Aorta (tissue), 5 donors: ENCODE data around the gene ASTN2. TPM values are rescaled to one million over a fixed set of nuclear protein-coding genes. Genes with fewer than 3 reads are reported as not detected.

Experiments
- ATAC-seq: fragments of 200-7000 bp; cut with Tn5 transposase; one replicate; pipeline ENCODE4 v1.9.1; 2022; ENCODE audit warnings: moderate library complexity; ENCODE audit not compliant: low FRiP score
- DNase-seq, 2 donors: peaks; one replicate each; pipeline ENCODE4 v3.0.0-alpha.2; 2020
- H3K27ac ChIP-seq, 2 donors: one replicate each; pipeline ENCODE4 v1.5.1; 2013; ENCODE audit warnings: low read length in 2 of 2, mild to moderate bottlenecking in 2 of 2, moderate library complexity in 2 of 2, control low read depth in 1 of 2, inconsistent platforms in 1 of 2, low read depth in 1 of 2
- H3K27me3 ChIP-seq, 2 donors: one replicate each; pipeline ENCODE4 v1.6.1; 2013; ENCODE audit warnings: control low read depth in 1 of 2, low read length in 1 of 2, mild to moderate bottlenecking in 1 of 2, moderate library complexity in 1 of 2; ENCODE audit not compliant: insufficient read depth in 2 of 2, control insufficient read depth in 1 of 2
- H3K36me3 ChIP-seq, 2 donors: one replicate each; pipeline ENCODE4 v1.6.1; 2013; ENCODE audit warnings: control low read depth in 1 of 2, low read length in 1 of 2, mild to moderate bottlenecking in 1 of 2; ENCODE audit not compliant: insufficient read depth in 2 of 2, control insufficient read depth in 1 of 2
- H3K4me1 ChIP-seq, 2 donors: one replicate each; pipeline ENCODE4 v1.6.1; 2013; ENCODE audit warnings: low read length in 2 of 2, control low read depth in 1 of 2, mild to moderate bottlenecking in 1 of 2, moderate library complexity in 1 of 2; ENCODE audit not compliant: insufficient read depth in 2 of 2, control insufficient read depth in 1 of 2
- H3K4me3 ChIP-seq, 2 donors: one replicate each; pipeline ENCODE4 v1.5.1; 2013; ENCODE audit warnings: low read length in 2 of 2, control low read depth in 1 of 2, mild to moderate bottlenecking in 1 of 2
- H3K9me3 ChIP-seq: one replicate; pipeline ENCODE4 v1.6.1; 2013; ENCODE audit warnings: mild to moderate bottlenecking, low read length; ENCODE audit not compliant: control insufficient read depth
- WGBS, 2 donors: extraction: QIAGEN DNeasy Blood & Tissue Kit; methylation state at CpG; one replicate each; pipeline ENCODE4 v1.1.7; 2013; 5-methylcytosine and 5-hydroxymethylcytosine counted together
- intact Hi-C, 2 donors: fragments of 100-400 bp; cut with DNase I; formaldehyde crosslinking; loops; one replicate each; pipeline versions ENCODE4 v1.14.2 to v1.15.0; 2022
- polyA plus RNA-seq, 2 donors: library from polyadenylated mRNA; stranded (reverse); fragments of 200-250 nt; gene quantifications; one replicate each; pipeline ENCODE4 v1.2.3, GENCODE V29; 2013
- total RNA-seq, 2 donors: library from RNA; stranded (reverse); fragmentation: NEBNext Ultra II Directional; extraction: Animal tissue kit (Norgen Biotek cat#: 25700); gene quantifications; one replicate each; pipeline ENCODE4 v1.2.1, GENCODE V29; 2021
- donor health status: healthy with polysubstance abuse.
- donor health status: Bipolar disorder and iron deficiency.
- donor health status: DM: no; HTN: no; CAD: no.
- donor health status: DM: no; HTN: no; CAD: no.
- donor health status: DM: yes; HTN: yes; CAD: no.

The ASTN2 gene
- total and polyA plus RNA-seq, 4 donors: 1.0 to 7.5 (median 4.4) TPM

DNA sequence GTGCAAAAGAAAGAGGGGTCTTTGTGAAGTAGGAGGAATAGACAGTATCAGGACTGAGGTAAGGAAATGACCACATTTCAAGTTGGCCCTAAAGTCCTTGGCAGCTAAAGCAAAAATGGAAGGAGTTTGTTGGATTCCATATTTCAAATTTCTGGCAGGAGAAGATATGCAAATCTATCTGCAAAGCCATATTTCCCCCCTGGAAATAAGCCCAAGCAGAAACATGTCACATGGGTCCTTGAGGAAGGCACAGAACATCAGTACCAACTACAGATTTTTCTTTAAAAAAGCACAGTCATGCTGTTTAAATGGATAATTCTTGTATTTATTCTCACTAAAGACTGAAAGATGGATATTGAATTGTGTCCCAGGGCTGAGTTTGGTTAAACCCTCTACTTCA, 404.8 kb downstream of the ASTN2 start:
- no peaks in the 10 kb centered on the region for H3K36me3 ChIP-seq
- DNase-seq (no peak), ATAC-seq (no peak)
- H3K27me3 ChIP-seq: no peaks in the 10 kb centered on the region
- H3K9me3 ChIP-seq: peaks cover 1% of the 10 kb centered on the region
- H3K4me1 ChIP-seq: no peaks in the 10 kb centered on the region
- intact Hi-C loops: no loop called here
- H3K27ac ChIP-seq: no peak overlapping the region
- H3K4me3 ChIP-seq: no peak overlapping the region

DNA sequence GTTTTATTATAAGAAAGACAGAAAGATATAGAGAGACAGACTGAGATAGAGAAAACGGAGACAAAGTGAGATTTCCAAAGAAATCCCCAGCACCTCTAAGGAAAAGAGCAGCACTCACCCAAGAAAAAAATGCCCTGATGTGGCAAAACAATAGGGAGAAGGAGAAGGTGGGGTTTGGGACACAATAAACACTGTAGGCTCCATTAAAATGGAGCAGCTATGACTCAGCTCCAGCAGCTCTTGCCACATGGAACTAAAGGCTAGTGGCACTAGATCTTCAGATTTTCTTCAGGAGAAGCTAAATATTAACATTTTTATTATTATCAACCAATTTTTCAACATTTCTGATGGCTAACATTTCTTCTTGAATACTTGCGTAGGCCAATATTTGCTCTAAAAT, 406.0 kb downstream of the ASTN2 start:
- Histone ChIP-seq H3K27me3 (no peaks in the 10 kb centered on the region), H3K4me3 (no peak overlapping the region), H3K4me1 (no peaks in the 10 kb centered on the region), H3K9me3 (no peaks in the 10 kb centered on the region), H3K27ac (no peak overlapping the region), H3K36me3 (no peaks in the 10 kb centered on the region)
- DNase-seq (no peak), ATAC-seq (no peak)
- intact Hi-C loops: no loop called here
- WGBS, 2 donors: 76 to 79% methylated on average over 2 of the region's 2 CpGs

DNA sequence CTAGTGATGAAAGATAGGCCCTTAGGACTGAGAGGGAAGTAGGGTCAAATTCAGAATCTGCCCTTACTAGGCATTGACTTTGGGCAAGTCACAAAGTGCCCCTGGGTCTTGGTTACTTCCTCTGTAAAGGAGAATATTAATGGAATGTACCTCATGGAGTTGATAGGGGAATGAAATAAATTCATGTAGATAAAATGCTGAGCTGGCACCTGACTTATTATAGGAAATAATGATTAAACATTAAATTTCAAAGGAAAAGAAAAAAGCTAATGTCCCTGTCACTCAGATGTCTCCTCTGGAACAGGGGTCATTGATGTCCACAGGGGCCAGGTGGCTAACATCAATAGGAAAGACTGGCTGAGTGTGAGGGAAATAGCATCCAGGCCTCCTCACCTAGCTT, 406.4 kb downstream of the ASTN2 start:
- no peak overlapping the region for H3K27ac ChIP-seq
- H3K4me3 ChIP-seq: no peak overlapping the region
- H3K27me3 ChIP-seq: no peaks in the 10 kb centered on the region
- H3K9me3 ChIP-seq: no peaks in the 10 kb centered on the region
- ATAC-seq (no peak), DNase-seq (no peak)
- no peaks in the 10 kb centered on the region for H3K4me1 ChIP-seq
- intact Hi-C loops: no loop called here
- no peaks in the 10 kb centered on the region for H3K36me3 ChIP-seq

DNA sequence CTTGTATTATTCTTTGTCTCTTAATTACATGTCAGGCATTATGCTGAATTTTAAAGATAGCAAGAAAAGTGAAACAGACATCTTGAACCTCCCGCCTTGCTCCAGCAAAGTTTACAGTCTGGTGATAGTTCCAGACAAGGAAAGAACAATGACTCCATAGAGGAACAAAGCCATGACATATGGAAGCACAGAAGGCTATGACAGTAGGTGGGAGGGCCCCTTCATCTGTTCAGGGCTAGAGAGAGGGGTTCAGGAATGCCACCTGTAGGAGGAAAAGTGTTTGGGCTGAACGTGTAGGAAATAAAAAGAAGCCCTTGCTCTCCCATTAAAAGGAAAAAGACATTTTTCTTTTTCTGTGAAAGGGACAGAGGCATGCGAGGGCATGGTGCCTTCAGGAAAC, 412.2 kb downstream of the ASTN2 start:
- Histone ChIP-seq H3K4me1 (no peaks in the 10 kb centered on the region), H3K4me3 (no peak overlapping the region), H3K27me3 (no peaks in the 10 kb centered on the region), H3K36me3 (no peaks in the 10 kb centered on the region), H3K27ac (no peak overlapping the region), H3K9me3 (no peaks in the 10 kb centered on the region)
- intact Hi-C loops: no loop called here
- DNase-seq (no peak), ATAC-seq (no peak)
- WGBS, 2 donors: 58 to 62% methylated on average over 3 of the region's 3 CpGs

DNA sequence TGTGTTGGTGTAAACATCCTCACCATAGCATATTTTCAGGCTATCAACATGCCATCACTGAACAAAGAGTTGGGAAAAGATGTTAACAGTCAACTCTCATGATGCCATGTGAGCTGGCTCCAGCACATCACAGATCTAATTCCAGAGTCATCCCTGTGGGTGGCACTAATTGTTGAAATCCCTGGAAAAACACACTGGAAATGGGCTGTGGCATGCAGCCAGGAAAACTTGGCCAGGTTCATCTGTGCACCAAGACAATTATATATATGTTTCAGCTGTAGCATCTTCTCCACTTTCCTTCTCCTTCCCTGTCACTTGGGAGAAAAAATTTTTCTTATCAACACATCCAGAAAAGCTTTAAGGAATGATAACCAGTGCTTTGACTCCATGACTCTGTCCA, 414.0 kb downstream of the ASTN2 start:
- Histone ChIP-seq H3K4me3 (no peak overlapping the region), H3K36me3 (no peaks in the 10 kb centered on the region), H3K9me3 (no peaks in the 10 kb centered on the region), H3K27me3 (no peaks in the 10 kb centered on the region), H3K27ac (no peak overlapping the region), H3K4me1 (no peaks in the 10 kb centered on the region)
- DNase-seq: no peak
- no peak for ATAC-seq
- intact Hi-C loops: no loop called here

DNA sequence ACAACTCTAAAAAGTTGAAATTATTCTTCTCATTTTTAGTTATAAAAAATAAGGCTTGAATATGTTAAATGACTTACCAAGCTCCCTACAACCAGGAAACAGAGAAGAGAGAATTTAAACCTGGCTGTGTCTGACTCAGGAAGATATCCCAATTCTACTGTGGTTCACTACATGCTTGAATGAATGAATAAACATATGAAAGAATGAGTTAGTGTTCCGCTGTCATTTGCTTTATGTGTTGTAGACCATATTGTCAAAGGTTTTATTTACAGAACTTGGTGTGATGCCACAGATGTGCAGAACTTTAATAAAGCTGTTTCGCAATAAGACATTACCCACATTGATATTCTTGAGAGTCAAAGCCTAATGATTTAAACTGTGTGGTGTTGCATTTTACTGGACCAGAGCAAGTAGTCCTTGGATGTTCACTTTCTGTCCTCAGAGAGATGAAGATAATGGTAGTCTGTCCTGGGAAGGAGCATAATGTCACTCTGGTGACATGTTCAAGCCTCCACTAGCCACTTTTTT, 414.6 kb downstream of the ASTN2 start:
- no peak overlapping the region for H3K27ac ChIP-seq
- H3K36me3 ChIP-seq: no peaks in the 10 kb centered on the region
- no peaks in the 10 kb centered on the region for H3K27me3 ChIP-seq
- DNase-seq: no peak
- no peaks in the 10 kb centered on the region for H3K9me3 ChIP-seq
- intact Hi-C loops: no loop called here
- H3K4me1 ChIP-seq: no peaks in the 10 kb centered on the region
- H3K4me3 ChIP-seq: no peak overlapping the region
- ATAC-seq: no peak
- WGBS, 2 donors: 85 to 89% methylated on average over 2 of the region's 2 CpGs

DNA sequence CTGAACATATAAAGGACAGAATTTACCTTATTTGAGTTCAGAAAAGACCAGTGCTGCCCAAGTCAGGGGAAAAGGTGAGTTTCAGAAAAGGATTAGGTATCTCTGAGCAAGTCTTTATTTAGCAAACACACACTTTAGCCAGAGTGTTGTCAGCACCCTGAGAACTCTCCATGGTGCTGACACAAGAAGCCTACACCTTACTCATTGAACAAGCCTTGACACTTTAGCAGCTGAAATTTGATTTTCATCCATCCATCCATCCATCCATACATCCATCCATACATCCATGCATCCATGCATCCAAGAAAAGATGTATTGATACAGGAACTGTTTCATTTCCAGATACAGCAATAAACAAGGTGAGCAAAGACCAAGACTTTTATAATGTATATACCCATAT, 416.6 kb downstream of the ASTN2 start:
- Histone ChIP-seq H3K9me3 (no peaks in the 10 kb centered on the region), H3K4me3 (no peak overlapping the region), H3K27ac (no peak overlapping the region), H3K4me1 (no peaks in the 10 kb centered on the region), H3K36me3 (no peaks in the 10 kb centered on the region), H3K27me3 (no peaks in the 10 kb centered on the region)
- intact Hi-C loops: no loop called here
- ATAC-seq (no peak), DNase-seq (no peak)

DNA sequence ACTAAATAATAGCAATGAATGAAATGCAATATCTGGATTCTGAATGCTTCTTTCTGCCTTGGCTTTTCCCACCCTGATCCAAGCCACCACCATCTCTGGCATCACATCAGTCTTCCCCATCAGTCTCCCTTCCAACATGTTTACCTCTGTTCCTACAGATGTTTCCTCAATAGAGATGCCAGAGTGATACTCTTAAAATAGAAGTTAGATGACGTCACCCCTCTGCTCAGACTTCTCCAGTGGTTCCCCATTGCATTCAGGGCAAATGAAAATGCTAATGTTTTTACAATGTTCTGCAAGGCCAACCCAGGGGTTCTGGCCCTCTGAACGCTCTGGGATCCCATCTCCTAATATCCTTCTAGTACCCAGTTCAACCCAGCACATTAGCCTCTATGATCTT, 422.0 kb downstream of the ASTN2 start:
- H3K36me3 ChIP-seq: no peaks in the 10 kb centered on the region
- no peaks in the 10 kb centered on the region for H3K27me3 ChIP-seq
- no peaks in the 10 kb centered on the region for H3K4me1 ChIP-seq
- intact Hi-C loops: no loop called here
- 8 to 14% methylated on average over 2 of the region's 2 CpGs for WGBS, 2 donors
- H3K9me3 ChIP-seq: no peaks in the 10 kb centered on the region
- no peak overlapping the region for H3K4me3 ChIP-seq
- DNase-seq (no peak), ATAC-seq (no peak)
- H3K27ac ChIP-seq: no peak overlapping the region

DNA sequence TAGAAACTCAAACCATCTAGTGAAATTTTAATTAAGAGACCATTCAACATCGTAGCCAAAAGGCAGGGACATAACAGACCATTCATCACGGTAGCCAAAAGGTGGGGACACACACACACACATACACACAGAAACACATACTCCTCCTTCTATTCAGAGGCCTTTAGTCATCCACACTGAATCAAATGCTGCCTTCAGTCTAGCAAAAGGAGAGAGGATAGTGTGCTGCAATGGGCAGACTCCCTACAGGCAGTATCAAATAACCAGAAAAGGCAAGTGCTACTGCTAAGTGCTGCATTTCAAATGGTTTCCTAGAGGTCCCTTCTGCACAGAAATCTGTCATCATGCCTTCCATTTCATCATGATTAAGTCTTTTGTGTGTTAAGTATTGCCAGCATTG, 423.8 kb downstream of the ASTN2 start:
- intact Hi-C loops: no loop called here
- H3K4me1 ChIP-seq: no peaks in the 10 kb centered on the region
- H3K36me3 ChIP-seq: no peaks in the 10 kb centered on the region
- no peak overlapping the region for H3K27ac ChIP-seq
- DNase-seq (no peak), ATAC-seq (no peak)
- no peaks in the 10 kb centered on the region for H3K9me3 ChIP-seq
- WGBS, 2 donors: 84% methylated on average over 2 of the region's 2 CpGs
- H3K4me3 ChIP-seq: no peak overlapping the region
- no peaks in the 10 kb centered on the region for H3K27me3 ChIP-seq
